GM12878 (cell line): ENCODE results near the gene TMEM163. TPM values are rescaled to one million over a fixed set of nuclear protein-coding genes. Genes with fewer than 3 reads are reported as not detected.
"Not testable (repeated sequence)": the region's sequence is repeated elsewhere in the genome, so short reads cannot be mapped to it uniquely, and the experiment has no call there.

Source experiments
- ATAC-seq: fragments of 200-7000 bp; cut with Tn5 transposase; 3 replicates; pipeline ENCODE4 v1.9.1; 2020; ENCODE audit warnings: mild to moderate bottlenecking, moderate library complexity
- BruUV-seq: library from RNA; stranded (reverse); fragments of 400-500 nt; replicated peaks from 2 replicates; lab custom pipeline; 2021; lab: Mats Ljungman, UMichigan
- CTCF ChIA-PET: fragments of 300-600 bp; sonication (Branson Sonifier 250); formaldehyde crosslinking; extraction: SDS; loops from one replicate; lab custom pipeline; 2021; ENCODE audit warnings: inconsistent platforms; lab: Yijun Ruan, JAX
- POLR2A ChIA-PET: fragments of 350-600 bp; formaldehyde crosslinking; extraction: SDS; loops from one replicate; lab custom pipeline; 2021; ENCODE audit warnings: inconsistent platforms; lab: Charles Lee
- RAD21 ChIA-PET: fragments of 300-600 bp; sonication (Branson Sonifier 250); formaldehyde crosslinking; loops from one replicate; lab custom pipeline; 2023; ENCODE audit warnings: antibody characterized with exemption; ENCODE audit not compliant: unreplicated experiment; lab: Charles Lee
- SMC1A ChIA-PET: fragments of 300-600 bp; sonication (Branson Sonifier 250); formaldehyde crosslinking; loops from one replicate; lab custom pipeline; 2023; ENCODE audit not compliant: unreplicated experiment, uncharacterized antibody; lab: Charles Lee
- DNase-seq: peaks from one replicate; pipeline ENCODE4 v3.0.0-alpha.2; 2011; ENCODE audit warnings: low read depth, low spot score
- FAIRE-seq: peaks from 3 replicates; lab custom pipeline; 2011; peaks lifted over from hg19 to GRCh38; lab: Jason Lieb, UNC
- H2AFZ ChIP-seq: 2 replicates; pipeline ENCODE4 v1.6.0; 2011; ENCODE audit warnings: low read depth, low read length, control low read depth; ENCODE audit not compliant: control insufficient read depth
- H3K27ac ChIP-seq: 2 replicates; pipeline ENCODE4 v1.5.1; 2011; ENCODE audit warnings: control low read depth; ENCODE audit not compliant: control insufficient read depth, insufficient read depth
- H3K27me3 ChIP-seq, 2 experiments: replicated peaks in 1 of 2; 2 replicates each; pipeline versions ENCODE4 v1.6.0 to v1.6.1; 2011; ENCODE audit warnings: low read length in 1 of 2; ENCODE audit not compliant: control insufficient read depth in 2 of 2, insufficient read depth in 2 of 2
- H3K36me3 ChIP-seq, 2 experiments: 2 replicates each; pipeline ENCODE4 v1.5.1; 2011; ENCODE audit warnings: low read length in 1 of 2; ENCODE audit not compliant: control insufficient read depth in 2 of 2, insufficient read depth in 2 of 2
- H3K4me1 ChIP-seq: 2 replicates; pipeline ENCODE4 v1.6.1; 2011; ENCODE audit warnings: mild to moderate bottlenecking, low read length, moderate library complexity, mixed read lengths; ENCODE audit not compliant: control insufficient read depth, insufficient read depth
- H3K4me2 ChIP-seq: 2 replicates; pipeline ENCODE4 v1.6.0; 2011; ENCODE audit warnings: control low read depth; ENCODE audit not compliant: control insufficient read depth, insufficient read depth
- H3K4me3 ChIP-seq: fragments of 200-600 bp; sonication (generic); 2 replicates; pipeline ENCODE4 v1.5.1; 2016
- H3K79me2 ChIP-seq: 2 replicates; pipeline ENCODE4 v1.6.0; 2011; ENCODE audit warnings: low read length; ENCODE audit not compliant: control insufficient read depth, insufficient read depth
- H3K9ac ChIP-seq: 2 replicates; pipeline ENCODE4 v1.8.0; 2011; ENCODE audit warnings: low read length, control low read depth, mixed read lengths; ENCODE audit not compliant: control insufficient read depth, insufficient read depth
- H3K9me3 ChIP-seq: replicated peaks from 3 replicates; pipeline ENCODE4 v1.5.1; 2011; ENCODE audit warnings: mild to moderate bottlenecking, low read length; ENCODE audit not compliant: control insufficient read depth, insufficient read depth
- H4K20me1 ChIP-seq: 2 replicates; pipeline ENCODE4 v1.6.0; 2011; ENCODE audit not compliant: control insufficient read depth, insufficient read depth
- CBX5 ChIP-seq: sonication (generic); IDR thresholded peaks from 2 replicates; pipeline ENCODE4 v1.6.1; 2016; ENCODE audit warnings: low read depth, moderate library complexity, mild to moderate bottlenecking, inconsistent platforms
- KDM1A ChIP-seq: fragments of 200-600 bp; sonication (generic); IDR thresholded peaks from 2 replicates; pipeline ENCODE4 v1.6.1; 2016; ENCODE audit warnings: borderline replicate concordance
- NR2F1 ChIP-seq: fragments of 450-650 bp; conservative IDR thresholded peaks from 2 replicates; pipeline ENCODE4 v1.6.1; 2017; ENCODE audit warnings: mild to moderate bottlenecking
- POLR2AphosphoS5 ChIP-seq: IDR thresholded peaks from 2 replicates; pipeline ENCODE4 v1.6.1; 2011; ENCODE audit warnings: mild to moderate bottlenecking, low read length, inconsistent platforms
- WGBS: methylation state at CpG from one replicate; pipeline ENCODE4 v1.1.6; 2016; ENCODE audit warnings: low lambda C conversion rate; ENCODE audit not compliant: insufficient replicate concordance, insufficient coverage; ENCODE audit errors: missing lambda C conversion rate; 5-methylcytosine and 5-hydroxymethylcytosine counted together
- in situ Hi-C: fragments of 300-500 bp; cut with MboI; formaldehyde crosslinking; loops from 9 replicates; pipeline ENCODE4 v1.14.3; 2018; ENCODE audit warnings: mixed read lengths
- intact Hi-C: fragments of 100-400 bp; cut with micrococcal nuclease; formaldehyde crosslinking; loops from one replicate; pipeline ENCODE4 v1.14.2; 2022; ENCODE audit not compliant: unreplicated experiment
- polyA plus RNA-seq, 11 experiments: library from polyadenylated mRNA; depleted of rRNA in 4 of 11; unstranded in 6 of 11; stranded (reverse) in 5 of 11; fragments of >200 nt; fragmentation: Nextera tagmentation in 4 of 11; fragmentation: Illumina TruSeq in 1 of 11; extraction: Ambion mirVana in 4 of 11; extraction: Trizol in 1 of 11; gene quantifications; 1 replicate in 1 of 11; 2 replicates in 10 of 11; pipeline versions ENCODE4 v1.2.1 to v1.2.3, GENCODE V29; 2011 to 2016; ENCODE audit warnings: inconsistent platforms in 2 of 11, missing spikeins in 2 of 11, low read depth in 1 of 11
- total RNA-seq, 4 experiments: library from RNA; depleted of rRNA in 3 of 4; stranded (reverse); fragments of >200 nt in 3 of 4; fragmentation: Illumina TruSeq in 1 of 4; extraction: Trizol in 1 of 4; gene quantifications; 2 replicates each; pipeline versions ENCODE4 v1.2.1 to v1.2.3, GENCODE V29; 2013 to 2021

The TMEM163 gene
- total and polyA plus RNA-seq, 10 of the 15 experiments (the other 5 are each of a cell fraction or from before 2014, with no cell fraction given), result 0.05 to 0.11 (median 0.07) TPM; not detected in 4

- RAD21 ChIA-PET, result no interaction called here
- Histone ChIP-seq H3K4me1 (no peaks in the 10 kb centered on the region; the same call in 1 of the 2 replicates), H3K9ac (no peak overlapping the region), H3K79me2 (no peaks in the 10 kb centered on the region), H3K27me3 (no peaks in the 10 kb centered on the region), H3K4me3 (no peak overlapping the region), H3K36me3 (no peaks in the 10 kb centered on the region), H3K9me3 (peaks cover 12% of the 10 kb centered on the region; the same call in 2 of the 3 replicates), H3K27ac (no peak overlapping the region), H4K20me1 (no peaks in the 10 kb centered on the region), H2AFZ (no peak overlapping the region), H3K4me2 (no peak overlapping the region)
- in situ Hi-C loops, result no loop called here
- no TSS peak for BruUV-seq
- CTCF ChIA-PET, result no interaction called here
- ATAC-seq (no peak), DNase-seq (no peak), FAIRE-seq (no peak)
- POLR2A ChIA-PET, result no interaction called here
- intact Hi-C loops, result no loop called here
- SMC1A ChIA-PET, result no interaction called here
- 89% methylated on average over 1 of the region's 1 CpG for WGBS
- TF ChIP-seq POLR2AphosphoS5 (no peak), CBX5 (peak; percentile 90), KDM1A (no peak), NR2F1 (no peak)
These were observed 128.1 kb downstream of the TMEM163 start for GRCh38 chr2:134590679-134591078.

GRCh38 chr2:134589171-134590083 is 129.4 kb downstream of the TMEM163 start:
- RAD21 ChIA-PET, CTCF ChIA-PET, H3K4me2 ChIP-seq, H3K4me3 ChIP-seq, H3K79me2 ChIP-seq, DNase-seq, H2AFZ ChIP-seq, H3K4me1 ChIP-seq, POLR2A ChIA-PET, intact Hi-C loops, H3K27me3 ChIP-seq, H3K27ac ChIP-seq, in situ Hi-C loops, H3K36me3 ChIP-seq, H3K9ac ChIP-seq, H4K20me1 ChIP-seq, BruUV-seq, ATAC-seq, SMC1A ChIA-PET, FAIRE-seq: not testable (repeated sequence)
- peaks cover 12% of the 10 kb centered on the region; the same call in 2 of the 3 replicates for H3K9me3 ChIP-seq
- 0% methylated on average over 4 of the region's 4 CpGs for WGBS
